Panc1 (cell line): Measurements from ENCODE around the gene ZNF771. TPM values are rescaled to one million over a fixed set of nuclear protein-coding genes. Genes with fewer than 3 reads are reported as not detected.
A peak's percentile ranks its signal among the peaks of the same experiment; 100 is the strongest.

Experiments used
- ATAC-seq: fragments of 200-7000 bp; cut with Tn5 transposase; 2 replicates; pipeline ENCODE4 v1.9.1; 2020; ENCODE audit warnings: mild to moderate bottlenecking, moderate library complexity
- BruUV-seq: library from RNA; stranded (reverse); fragments of 400-500 nt; replicated peaks from 2 replicates; lab custom pipeline; 2021; lab: Mats Ljungman, UMichigan
- CTCF ChIA-PET: fragments of 300-600 bp; sonication (Branson Sonifier 250); formaldehyde crosslinking; loops from one replicate; lab custom pipeline; 2022; ENCODE audit warnings: antibody characterized with exemption; lab: Charles Lee
- POLR2A ChIA-PET: fragments of 300-600 bp; sonication (Branson Sonifier 250); formaldehyde crosslinking; loops from one replicate; lab custom pipeline; 2022; ENCODE audit warnings: antibody characterized with exemption; lab: Charles Lee
- DNase-seq: peaks from one replicate; pipeline ENCODE4 v3.0.0-alpha.2; 2010; ENCODE audit warnings: low read depth, low spot score
- H3K27ac ChIP-seq: 2 replicates; pipeline ENCODE4 v1.5.1; 2011; ENCODE audit warnings: mild to moderate bottlenecking, low read length, inconsistent platforms
- H3K27me3 ChIP-seq: fragments of 200-500 bp; sonication (Bioruptor generic); 2 replicates; pipeline ENCODE4 v1.6.0; 2014; ENCODE audit warnings: low read length, inconsistent platforms; ENCODE audit not compliant: control insufficient read depth, insufficient read depth
- H3K36me3 ChIP-seq: fragments of 200-500 bp; sonication (Bioruptor generic); 2 replicates; pipeline ENCODE4 v1.5.1; 2014; ENCODE audit warnings: inconsistent platforms, mild to moderate bottlenecking, low read length, moderate library complexity; ENCODE audit not compliant: control insufficient read depth, insufficient read depth
- H3K4me1 ChIP-seq: 2 replicates; pipeline ENCODE4 v1.5.1; 2011; ENCODE audit warnings: inconsistent platforms, mild to moderate bottlenecking, low read length, moderate library complexity; ENCODE audit not compliant: control insufficient read depth, insufficient read depth
- H3K4me3 ChIP-seq, 2 experiments: 2 replicates each; pipeline ENCODE4 v1.5.1; 2011 to 2012; ENCODE audit warnings: low read depth in 2 of 2, low read length in 2 of 2, mild to moderate bottlenecking in 2 of 2, inconsistent platforms in 1 of 2, moderate library complexity in 1 of 2
- H3K9me3 ChIP-seq: fragments of 200-500 bp; sonication (Bioruptor generic); 2 replicates; pipeline ENCODE4 v1.5.1; 2014; ENCODE audit warnings: low read depth, mild to moderate bottlenecking, inconsistent platforms, low read length, moderate library complexity; ENCODE audit not compliant: control insufficient read depth, insufficient read depth
- POLR2AphosphoS5 ChIP-seq: IDR thresholded peaks from 2 replicates; pipeline ENCODE4 v1.6.1; 2012; ENCODE audit warnings: mild to moderate bottlenecking, low read depth, low read length, moderate library complexity
- SIN3A ChIP-seq: IDR thresholded peaks from 2 replicates; pipeline ENCODE4 v1.6.1; 2012; ENCODE audit warnings: low read depth, mild to moderate bottlenecking, low read length, moderate library complexity, borderline replicate concordance; ENCODE audit not compliant: insufficient read depth
- TCF7L2 ChIP-seq: IDR thresholded peaks from 2 replicates; pipeline ENCODE4 v1.6.1; 2011; ENCODE audit warnings: mild to moderate bottlenecking, low read depth, low read length, inconsistent platforms
- in situ Hi-C: cut with HindIII; loops from 2 replicates; pipeline ENCODE4 v1.10.0; 2016; ENCODE audit warnings: low sequenced_read_pairs, low pct_unique_long_range_greater_than_20kb
- intact Hi-C: fragments of 100-400 bp; cut with micrococcal nuclease; formaldehyde crosslinking; loops from one replicate; pipeline ENCODE4 v1.10.0; 2022; ENCODE audit not compliant: unreplicated experiment
- total RNA-seq: library from RNA; stranded (reverse); gene quantifications from one replicate; pipeline ENCODE4 v1.2.1, GENCODE V29; 2021; ENCODE audit not compliant: unreplicated experiment
- TF ChIP-seq, protein P1 (sequence below): fragments of 450-650 bp; IDR thresholded peaks from 2 replicates; pipeline ENCODE4 v1.5.1; 2017; ENCODE audit warnings: mild to moderate bottlenecking
- TF ChIP-seq, protein P2 (sequence below), 2 experiments: IDR thresholded peaks; 2 replicates each; pipeline ENCODE4 v1.6.1; 2011 to 2012; ENCODE audit warnings: low read depth in 2 of 2, control low read depth in 1 of 2, low read length in 1 of 2, mild to moderate bottlenecking in 1 of 2, moderate library complexity in 1 of 2; ENCODE audit not compliant: insufficient read depth in 1 of 2

Gene ZNF771
- total RNA-seq, 1 experiment from 2014 or later: 14.4 TPM

DNA sequence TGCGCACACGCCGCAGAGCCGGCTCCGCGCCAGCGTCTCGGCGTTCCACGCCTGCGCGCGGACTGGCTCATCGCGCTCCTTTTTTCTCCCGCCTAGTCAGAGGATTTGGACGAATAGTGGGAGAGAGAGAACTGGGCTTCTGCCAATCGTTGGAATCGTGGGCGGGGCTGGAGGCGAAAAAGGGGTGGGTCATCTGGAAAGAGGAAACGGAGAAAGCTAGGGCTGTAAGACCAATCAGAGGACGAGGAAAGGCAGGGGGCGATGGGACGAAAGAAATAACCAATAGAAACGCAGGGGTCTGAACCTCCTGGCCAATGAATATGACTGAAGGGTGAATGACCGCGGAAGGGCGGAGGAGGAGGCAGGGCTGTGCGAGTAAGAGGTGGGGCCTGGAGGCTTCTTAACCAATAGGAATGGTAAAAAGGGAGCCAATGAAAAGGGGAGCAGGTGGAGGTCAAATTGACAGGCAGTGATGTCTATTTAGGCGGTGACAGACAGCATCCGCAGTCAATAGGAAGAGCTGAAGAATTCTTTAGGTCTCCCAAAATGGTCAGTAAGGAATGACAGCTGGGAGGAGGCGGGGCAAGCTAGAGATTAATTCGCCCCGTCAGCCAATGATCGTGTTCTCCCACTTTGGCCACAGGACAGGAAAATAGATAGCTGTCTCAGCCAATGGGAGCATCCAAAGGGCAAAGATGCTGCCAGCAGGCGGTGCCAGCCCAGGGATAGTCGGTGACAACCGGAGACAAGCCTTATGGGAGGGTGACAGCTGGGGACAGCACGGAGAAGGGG is 36.8 kb upstream of the ZNF771 start, which contains the start of gene TBC1D10B:
Gene TBC1D10B, minus strand, starts transcription at position 39 of the 792 bp plus-strand sequence. CDS start 311 bp downstream, outside the sequence.
- Histone ChIP-seq H3K27ac (peak within 1 kb of the TSS; percentile 84), H3K4me1 (0 out of 2 replicates have a peak, but pooled peaks cover 7% of the 10 kb centered on the region), H3K36me3 (peaks cover 3% of the 10 kb centered on the region), H3K27me3 (no peaks in the 10 kb centered on the region), H3K9me3 (no peaks in the 10 kb centered on the region), H3K4me3 (peak within 1 kb of the TSS; percentile 80 to 85)
- DNase-seq (peak; percentile 100), ATAC-seq (peak; percentile 93)
- ChIA-PET POLR2A (interaction anchor here (0.6 to 1.2 kb wide), 4 partner anchors 16 to 554 kb away, joined by 3 to 10 read pairs (median 6); partner anchors contain the start of gene CD2BP2), CTCF (interaction anchor here (0.6 to 0.9 kb wide), 3 partner anchors 20 to 259 kb away, joined by 3 to 10 read pairs (median 5); no protein-coding TSS in a partner anchor)
- intact Hi-C loops (no loop called here), in situ Hi-C loops (no loop called here)
- BruUV-seq: no TSS peak
- TF ChIP-seq TCF7L2 (0 out of 2 replicates have a peak, but pooled peaks have one; percentile 33), SIN3A (0 out of 2 replicates have a peak, but pooled peaks have one; percentile 12), POLR2AphosphoS5 (peak; percentile 49; the same call in 1 of the 2 replicates)
- TF ChIP-seq, protein P1, sequence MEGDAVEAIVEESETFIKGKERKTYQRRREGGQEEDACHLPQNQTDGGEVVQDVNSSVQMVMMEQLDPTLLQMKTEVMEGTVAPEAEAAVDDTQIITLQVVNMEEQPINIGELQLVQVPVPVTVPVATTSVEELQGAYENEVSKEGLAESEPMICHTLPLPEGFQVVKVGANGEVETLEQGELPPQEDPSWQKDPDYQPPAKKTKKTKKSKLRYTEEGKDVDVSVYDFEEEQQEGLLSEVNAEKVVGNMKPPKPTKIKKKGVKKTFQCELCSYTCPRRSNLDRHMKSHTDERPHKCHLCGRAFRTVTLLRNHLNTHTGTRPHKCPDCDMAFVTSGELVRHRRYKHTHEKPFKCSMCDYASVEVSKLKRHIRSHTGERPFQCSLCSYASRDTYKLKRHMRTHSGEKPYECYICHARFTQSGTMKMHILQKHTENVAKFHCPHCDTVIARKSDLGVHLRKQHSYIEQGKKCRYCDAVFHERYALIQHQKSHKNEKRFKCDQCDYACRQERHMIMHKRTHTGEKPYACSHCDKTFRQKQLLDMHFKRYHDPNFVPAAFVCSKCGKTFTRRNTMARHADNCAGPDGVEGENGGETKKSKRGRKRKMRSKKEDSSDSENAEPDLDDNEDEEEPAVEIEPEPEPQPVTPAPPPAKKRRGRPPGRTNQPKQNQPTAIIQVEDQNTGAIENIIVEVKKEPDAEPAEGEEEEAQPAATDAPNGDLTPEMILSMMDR: no peak
- TF ChIP-seq, protein P2, sequence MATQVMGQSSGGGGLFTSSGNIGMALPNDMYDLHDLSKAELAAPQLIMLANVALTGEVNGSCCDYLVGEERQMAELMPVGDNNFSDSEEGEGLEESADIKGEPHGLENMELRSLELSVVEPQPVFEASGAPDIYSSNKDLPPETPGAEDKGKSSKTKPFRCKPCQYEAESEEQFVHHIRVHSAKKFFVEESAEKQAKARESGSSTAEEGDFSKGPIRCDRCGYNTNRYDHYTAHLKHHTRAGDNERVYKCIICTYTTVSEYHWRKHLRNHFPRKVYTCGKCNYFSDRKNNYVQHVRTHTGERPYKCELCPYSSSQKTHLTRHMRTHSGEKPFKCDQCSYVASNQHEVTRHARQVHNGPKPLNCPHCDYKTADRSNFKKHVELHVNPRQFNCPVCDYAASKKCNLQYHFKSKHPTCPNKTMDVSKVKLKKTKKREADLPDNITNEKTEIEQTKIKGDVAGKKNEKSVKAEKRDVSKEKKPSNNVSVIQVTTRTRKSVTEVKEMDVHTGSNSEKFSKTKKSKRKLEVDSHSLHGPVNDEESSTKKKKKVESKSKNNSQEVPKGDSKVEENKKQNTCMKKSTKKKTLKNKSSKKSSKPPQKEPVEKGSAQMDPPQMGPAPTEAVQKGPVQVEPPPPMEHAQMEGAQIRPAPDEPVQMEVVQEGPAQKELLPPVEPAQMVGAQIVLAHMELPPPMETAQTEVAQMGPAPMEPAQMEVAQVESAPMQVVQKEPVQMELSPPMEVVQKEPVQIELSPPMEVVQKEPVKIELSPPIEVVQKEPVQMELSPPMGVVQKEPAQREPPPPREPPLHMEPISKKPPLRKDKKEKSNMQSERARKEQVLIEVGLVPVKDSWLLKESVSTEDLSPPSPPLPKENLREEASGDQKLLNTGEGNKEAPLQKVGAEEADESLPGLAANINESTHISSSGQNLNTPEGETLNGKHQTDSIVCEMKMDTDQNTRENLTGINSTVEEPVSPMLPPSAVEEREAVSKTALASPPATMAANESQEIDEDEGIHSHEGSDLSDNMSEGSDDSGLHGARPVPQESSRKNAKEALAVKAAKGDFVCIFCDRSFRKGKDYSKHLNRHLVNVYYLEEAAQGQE (IDR thresholded peaks at IDR 0.05; ENCODE audit: insufficient read depth in 1 of 2, low read depth in 2 of 2, low read length in 1 of 2): no peak

DNA sequence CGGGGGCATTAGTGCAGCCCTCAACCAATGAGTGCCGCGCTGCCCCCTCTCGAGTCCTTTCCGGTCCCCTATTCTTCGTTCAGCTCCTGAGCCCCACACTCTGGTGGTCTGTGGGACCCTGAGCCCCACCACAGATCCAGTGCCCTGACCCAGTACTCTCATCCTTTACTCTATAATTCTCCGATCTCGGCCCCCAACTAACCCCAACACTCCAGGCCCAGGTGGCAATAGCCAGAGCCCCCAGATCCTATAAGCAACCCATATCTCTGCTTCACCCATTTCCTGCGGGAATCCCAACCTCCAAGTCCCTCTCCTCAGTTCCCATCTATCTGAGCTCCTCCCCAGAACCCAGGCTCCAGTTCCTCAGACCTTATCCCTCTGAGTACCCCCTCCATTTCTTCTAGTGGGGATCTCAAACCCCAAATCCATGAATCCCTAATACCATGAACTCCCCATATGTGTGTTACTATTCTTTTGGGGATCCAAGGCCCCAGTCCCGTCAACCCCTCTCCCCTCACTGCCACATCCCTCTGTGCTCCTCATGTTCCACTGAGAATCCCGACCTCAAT is 36.1 kb upstream of the ZNF771 start:
- in situ Hi-C loops: no loop called here
- BruUV-seq: no TSS peak
- POLR2A ChIA-PET: interaction anchor here (0.6 to 1.2 kb wide), 3 partner anchors 16 to 246 kb away, joined by 3 to 10 read pairs (median 4); partner anchors contain the start of gene CD2BP2
- Histone ChIP-seq H3K4me3 (peak overlapping the region; percentile 54 to 60), H3K36me3 (no peaks in the 10 kb centered on the region; the same call in 1 of the 2 replicates), H3K27me3 (no peaks in the 10 kb centered on the region), H3K27ac (peak overlapping the region; percentile 84), H3K4me1 (0 out of 2 replicates have a peak, but pooled peaks cover 7% of the 10 kb centered on the region), H3K9me3 (no peaks in the 10 kb centered on the region)
- intact Hi-C loops: no loop called here
- ATAC-seq (no peak), DNase-seq (no peak)
- CTCF ChIA-PET: interaction anchor here (0.6 to 0.9 kb wide), 2 partner anchors 19 to 259 kb away, joined by 3 to 10 read pairs; no protein-coding TSS in a partner anchor
- TF ChIP-seq POLR2AphosphoS5 (no peak), SIN3A (no peak), TCF7L2 (no peak)
- TF ChIP-seq, protein P1: no peak
- TF ChIP-seq, protein P2 (IDR thresholded peaks at IDR 0.05; ENCODE audit: insufficient read depth in 1 of 2, low read depth in 2 of 2, low read length in 1 of 2): no peak
